ENCODE results near the gene ABCA3. TPM values are rescaled to one million over a fixed set of nuclear protein-coding genes. Genes with fewer than 3 reads are reported as not detected.

The ABCA3 gene
- total RNA-seq, 1 donor from 2014 or later, result 3.5 TPM

- DNase-seq, result no peak
Measured at GRCh38 chr16:2350500-2350899, 10.0 kb upstream of the ABCA3 start.

GRCh38 chr16:2343211-2343610 lies 2.7 kb upstream of the ABCA3 start:
- no peak for DNase-seq

DNA sequence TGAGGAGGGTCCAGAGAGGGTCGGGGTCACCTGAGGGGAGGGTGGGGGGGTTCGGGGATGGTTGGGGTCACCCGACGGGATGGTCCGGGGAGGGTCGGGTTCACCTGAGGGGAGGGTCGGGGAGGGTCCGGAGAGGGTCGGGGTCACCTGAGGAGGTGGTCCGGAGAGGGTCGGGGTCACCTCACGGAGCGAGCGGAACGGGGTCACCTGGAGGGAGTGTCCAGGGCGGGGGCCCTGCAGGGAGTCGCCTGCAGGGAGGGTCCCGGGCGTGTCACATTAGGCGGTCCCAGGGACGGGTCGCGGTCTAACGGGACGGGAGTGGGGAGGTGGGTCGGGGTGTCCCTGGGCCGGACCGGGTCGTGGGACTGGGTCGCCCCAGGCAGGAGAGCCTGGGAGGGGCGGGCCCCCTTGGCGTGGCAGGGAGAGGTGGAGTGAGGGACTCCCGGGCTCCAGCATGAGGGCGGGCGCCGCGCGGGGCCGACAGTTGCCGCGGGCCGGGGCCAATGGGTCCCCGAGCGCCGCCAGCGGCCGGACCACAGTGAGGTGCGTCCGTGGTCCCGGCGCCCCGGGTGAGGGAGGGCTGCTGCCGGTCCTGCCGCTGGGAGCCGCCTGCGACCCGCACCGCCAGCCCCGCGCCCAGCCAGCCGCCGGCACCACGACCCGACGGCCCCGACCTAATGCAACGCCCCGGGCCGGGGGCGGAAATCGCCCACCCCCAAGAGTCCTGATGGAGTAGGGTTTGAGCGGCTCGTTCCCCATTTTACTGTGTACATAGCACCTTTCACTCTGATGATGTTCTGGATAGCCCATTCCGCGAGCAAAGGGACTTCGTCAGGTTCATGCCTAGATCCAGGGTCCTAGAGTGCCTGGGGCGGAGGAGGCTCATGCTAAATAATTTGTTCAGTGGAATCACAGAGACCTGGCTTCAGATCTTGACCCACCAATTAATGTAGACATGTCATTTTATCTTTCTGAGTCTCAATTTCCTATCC lies 1.2 kb upstream of the ABCA3 start:
- DNase-seq, result no peak

DNA sequence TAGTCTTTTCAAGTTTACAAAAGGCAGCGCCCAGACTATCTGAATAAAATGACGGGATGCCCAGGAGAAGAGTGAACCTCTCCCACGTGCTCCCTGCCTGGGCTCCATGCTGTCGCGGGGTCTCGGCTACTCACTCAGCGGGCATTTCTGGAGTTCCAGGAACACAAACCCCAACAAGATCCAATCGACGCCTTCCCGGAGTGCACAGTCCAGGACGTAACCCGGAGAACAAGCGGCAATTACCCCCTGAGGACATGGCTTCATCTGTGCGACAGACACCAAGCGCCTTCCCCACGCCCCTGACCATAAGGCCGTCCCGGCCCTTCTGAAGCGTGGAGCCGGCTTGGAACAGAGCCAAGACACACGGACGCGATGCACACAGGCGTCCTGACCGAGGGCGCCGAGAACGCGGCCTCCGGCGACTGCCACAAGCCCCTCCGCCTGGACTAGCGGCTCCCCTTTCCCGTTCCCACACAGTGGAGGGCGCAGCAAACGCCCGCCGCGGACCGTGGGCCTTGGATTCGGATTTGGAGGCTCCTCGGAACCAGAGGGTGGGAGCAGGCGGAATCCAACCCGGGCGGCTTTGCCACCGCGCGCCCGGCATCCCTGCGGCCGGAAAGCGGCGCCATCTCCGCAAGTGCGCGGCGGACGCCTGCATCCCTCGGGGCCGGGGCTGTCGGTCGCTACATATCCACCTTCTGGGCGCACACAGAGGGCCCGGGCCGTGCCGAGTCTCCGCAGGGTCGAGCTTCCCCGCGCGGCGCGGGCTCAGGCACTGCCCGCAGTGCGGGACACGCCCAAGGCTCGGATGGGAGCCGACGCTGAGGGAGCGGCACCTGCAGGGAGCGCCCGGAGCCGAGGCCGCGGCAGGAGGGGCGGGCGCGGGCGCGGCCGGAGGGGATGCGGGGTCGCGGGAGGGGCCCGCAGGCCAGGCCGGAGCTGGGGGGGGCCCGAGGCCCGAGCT lies 725 bp downstream of the ABCA3 start:
- DNase-seq, result no peak

- DNase-seq, result no peak
Measured at GRCh38 chr16:2337431-2338296, 2.9 kb downstream of the ABCA3 start.

GRCh38 chr16:2335286-2335895 lies 5.1 kb downstream of the ABCA3 start:
- DNase-seq, result no peak

- no peak for DNase-seq
Measured at GRCh38 chr16:2333772-2334379, 6.7 kb downstream of the ABCA3 start.

DNA sequence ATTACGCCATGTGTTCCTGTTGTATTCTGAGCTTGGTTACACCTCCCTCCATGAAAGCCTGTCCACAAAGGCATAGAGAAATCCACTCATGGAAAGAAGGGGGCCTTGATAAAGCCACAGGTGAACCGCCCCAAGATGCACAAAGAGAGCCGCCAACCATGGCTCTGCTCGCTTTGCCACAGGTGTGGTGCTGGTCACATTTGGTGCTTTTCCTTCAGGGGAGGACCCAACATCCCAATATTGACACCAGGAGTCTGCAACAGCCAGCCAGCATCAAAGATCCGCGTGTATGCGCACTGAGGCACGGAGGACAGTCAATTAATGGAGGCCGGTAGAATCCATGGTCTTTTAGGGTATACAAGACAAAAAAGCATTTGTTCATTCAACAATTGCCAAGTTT lies 7.3 kb downstream of the ABCA3 start:
- no peak for DNase-seq

GRCh38 chr16:2331931-2332267 lies 8.6 kb downstream of the ABCA3 start:
- no peak for DNase-seq

DNA sequence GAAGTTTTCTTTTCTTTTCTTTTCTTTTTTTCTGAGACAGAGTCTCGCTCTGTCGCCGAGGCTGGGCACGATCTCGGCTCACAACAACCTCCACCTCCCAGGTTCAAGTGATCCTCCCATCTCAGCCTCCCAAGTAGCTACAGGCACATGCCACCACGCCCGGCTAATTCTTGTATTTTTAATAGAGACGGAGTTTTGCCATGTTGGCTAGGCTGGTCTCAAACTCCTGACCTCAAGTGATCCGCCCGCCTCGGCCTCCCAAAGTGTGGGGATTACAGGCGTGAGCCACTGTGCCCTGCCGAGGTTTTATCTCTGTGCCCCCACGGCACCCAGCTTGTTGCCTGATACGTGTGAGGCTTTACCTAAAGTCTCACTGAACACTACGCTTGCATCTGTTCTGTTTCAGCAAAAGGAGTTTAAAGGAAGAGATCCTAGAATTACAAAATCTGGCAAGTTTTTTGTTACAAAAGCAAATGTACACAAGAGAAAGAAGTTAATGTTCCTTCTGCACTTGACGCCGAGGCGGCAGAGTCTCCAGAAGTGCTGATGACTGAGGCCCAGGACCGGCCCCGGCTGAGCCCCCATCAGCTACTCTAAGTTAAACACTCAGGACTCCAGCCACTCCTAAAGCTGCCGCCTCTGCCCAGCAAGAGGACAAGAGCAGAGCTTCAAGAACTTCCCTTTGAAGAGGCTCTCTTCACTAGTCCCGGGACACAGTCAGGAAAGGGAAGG lies 9.2 kb downstream of the ABCA3 start:
- no peak for DNase-seq

DNA sequence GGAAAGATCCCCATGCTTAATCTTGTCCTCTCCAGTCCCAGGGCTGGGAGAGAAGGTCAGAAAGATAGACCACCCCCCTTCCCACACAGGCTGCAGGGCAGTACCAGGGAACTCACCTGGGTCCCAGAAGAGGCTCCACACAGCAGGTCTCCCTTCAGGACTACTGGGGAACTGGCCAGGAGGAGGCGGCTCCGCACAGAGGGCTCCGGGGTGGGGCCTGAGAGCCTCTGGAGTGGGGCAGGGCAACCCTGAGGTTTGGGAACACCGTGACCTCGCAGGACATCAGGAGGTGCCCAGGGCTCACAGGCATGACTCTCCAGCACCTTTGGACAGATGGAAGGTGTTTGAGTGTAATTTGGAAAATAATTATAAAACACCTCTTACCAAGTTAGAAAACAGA lies 11.0 kb downstream of the ABCA3 start:
- no peak for DNase-seq

DNA sequence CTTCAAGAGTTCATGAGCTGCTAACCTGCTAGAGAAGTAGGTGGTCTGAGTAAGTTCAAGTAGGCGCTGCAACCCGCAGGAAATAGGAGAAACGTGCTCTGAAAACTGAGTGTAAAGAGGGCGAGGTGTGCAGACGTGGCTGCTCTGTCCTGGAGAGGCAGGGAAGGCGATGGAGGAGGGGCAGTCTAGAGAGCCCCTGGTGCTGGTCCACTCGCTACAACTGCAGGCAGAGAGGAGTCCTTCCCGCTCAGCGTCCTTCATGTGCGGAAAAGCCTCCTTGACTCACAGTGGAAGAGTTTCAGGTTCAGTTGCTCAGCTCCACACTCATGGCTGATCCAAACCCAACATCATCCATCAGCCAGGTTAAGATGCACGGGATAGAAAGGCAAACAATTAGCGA lies 12.1 kb downstream of the ABCA3 start:
- DNase-seq, result no peak

DNA sequence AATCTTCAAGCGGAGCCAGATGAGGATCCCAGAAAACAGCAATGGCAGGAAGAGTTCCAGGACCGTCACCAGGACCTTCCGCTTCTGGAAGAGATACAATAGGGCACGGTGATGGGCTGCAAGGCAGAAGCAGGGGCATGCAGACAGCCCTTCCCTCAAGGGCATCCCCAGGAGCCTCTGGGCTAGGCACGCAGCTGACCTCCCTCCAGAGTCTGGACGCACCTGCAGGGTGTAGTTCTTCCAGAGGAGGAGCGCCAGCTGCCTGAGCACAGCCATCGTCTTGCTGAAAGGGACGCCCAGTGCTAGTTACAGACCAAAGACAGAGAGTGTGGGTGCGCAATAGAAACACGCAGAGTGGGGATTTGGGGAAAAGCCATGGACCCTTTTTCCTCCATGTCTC lies 14.3 kb downstream of the ABCA3 start:
- no peak for DNase-seq

DNA sequence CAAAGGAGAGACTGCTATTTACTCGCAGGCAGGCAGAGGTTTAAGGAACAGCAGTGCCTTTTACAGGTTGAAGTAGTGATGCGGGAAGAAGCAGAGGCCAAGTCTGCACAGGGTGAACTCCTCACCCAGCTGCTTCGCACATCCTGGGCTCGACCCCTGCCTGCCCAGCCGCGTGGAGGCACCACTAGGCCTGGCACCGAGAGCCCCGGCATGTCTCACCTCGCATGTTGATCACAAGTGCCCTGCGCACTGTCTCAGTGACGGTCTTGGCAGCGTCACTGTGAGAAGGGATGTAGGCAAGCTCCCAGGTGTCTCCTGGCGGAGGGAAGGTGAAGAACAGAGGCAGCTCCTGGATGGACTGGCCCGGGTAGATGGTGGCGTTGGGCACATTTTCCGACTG lies 14.7 kb downstream of the ABCA3 start:
- no peak for DNase-seq

- DNase-seq, result no peak
Measured at GRCh38 chr16:2325181-2325580, 15.3 kb downstream of the ABCA3 start.

- DNase-seq, result no peak
Measured at GRCh38 chr16:2324296-2324859, 16.1 kb downstream of the ABCA3 start.

DNA sequence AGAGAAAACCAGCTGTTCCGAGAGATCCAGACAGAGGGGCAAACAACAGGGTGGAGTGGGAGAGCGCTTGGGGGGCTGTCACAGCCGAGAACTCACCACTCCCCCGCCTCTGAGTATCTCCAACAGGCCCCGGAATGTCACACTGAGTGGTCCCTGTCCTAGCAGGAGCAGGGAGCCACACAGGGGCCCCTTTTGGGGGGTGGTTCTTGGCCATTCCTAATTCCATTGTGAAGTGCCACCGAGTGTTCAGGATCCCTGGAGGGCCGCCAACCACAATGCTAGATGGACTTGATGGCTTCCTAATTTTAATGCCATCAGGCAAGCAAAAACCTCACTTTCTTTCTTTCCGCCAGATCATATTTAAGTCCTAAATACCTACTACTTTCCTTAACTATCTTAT lies 16.8 kb downstream of the ABCA3 start:
- no peak for DNase-seq

GRCh38 chr16:2319606-2320005 lies 20.9 kb downstream of the ABCA3 start:
- DNase-seq, result no peak

DNA sequence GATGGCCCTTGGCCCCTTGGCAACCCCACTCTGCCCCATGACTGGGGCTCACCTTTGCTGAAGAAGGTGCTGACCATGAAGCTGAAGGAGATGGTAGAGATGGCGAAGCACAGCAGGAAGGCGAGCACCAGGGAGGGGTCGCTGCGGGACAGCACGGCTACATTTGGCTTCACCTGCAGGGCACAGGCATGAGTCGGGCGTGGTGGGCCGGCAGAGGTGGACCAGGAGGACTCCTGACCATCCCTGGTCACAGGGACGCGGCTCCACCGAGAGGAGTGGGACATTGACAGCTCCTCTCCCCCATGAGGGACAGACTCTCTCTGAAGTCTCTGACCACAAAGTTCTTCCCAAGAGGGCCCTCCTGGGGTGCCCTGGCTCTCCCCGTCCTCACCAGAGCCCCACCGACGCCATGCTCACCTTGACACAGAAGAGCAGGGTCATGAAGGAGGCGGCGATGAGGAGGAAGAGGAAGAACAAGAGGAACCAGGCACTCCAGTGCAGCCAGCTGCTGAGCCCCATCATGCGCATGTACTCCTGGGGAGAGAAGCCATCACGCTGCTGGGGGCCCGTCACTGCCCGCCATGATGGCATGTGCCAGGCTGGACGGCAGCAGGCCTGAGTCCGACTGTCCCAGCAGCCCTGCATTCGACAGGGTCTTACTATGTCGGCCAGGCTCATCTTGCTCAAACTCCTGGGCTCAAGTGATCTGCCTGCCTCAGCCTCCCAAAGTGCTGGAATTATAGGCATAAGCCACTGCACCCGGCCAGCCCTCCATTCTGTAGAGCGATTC lies 23.1 kb downstream of the ABCA3 start:
- DNase-seq, result no peak
